Astrocyte (in vitro differentiated cells and primary cell): ENCODE measurements around the gene AGPAT3. TPM values are rescaled to one million over a fixed set of nuclear protein-coding genes. Genes with fewer than 3 reads are reported as not detected.
A peak's percentile ranks its signal among the peaks of the same experiment; 100 is the strongest.

Experiments used
- DNase-seq: peaks from one replicate; pipeline ENCODE4 v3.0.0-alpha.2; 2010; ENCODE audit warnings: low read depth
- FAIRE-seq: peaks from 2 replicates; lab custom pipeline; 2011; peaks lifted over from hg19 to GRCh38; lab: Jason Lieb, UNC
- H2AFZ ChIP-seq: 2 replicates; pipeline ENCODE4 v1.6.0; 2012; ENCODE audit warnings: low read depth, low read length, inconsistent platforms
- H3K27ac ChIP-seq: 2 replicates; pipeline ENCODE4 v1.5.1; 2011; ENCODE audit warnings: low read depth, low read length, inconsistent platforms
- H3K27me3 ChIP-seq: 2 replicates; pipeline ENCODE4 v1.6.0; 2011; ENCODE audit warnings: low read length, inconsistent platforms; ENCODE audit not compliant: insufficient read depth
- H3K36me3 ChIP-seq: 2 replicates; pipeline ENCODE4 v1.5.1; 2011; ENCODE audit warnings: low read length, inconsistent platforms; ENCODE audit not compliant: insufficient read depth
- H3K4me1 ChIP-seq: 2 replicates; pipeline ENCODE4 v1.5.1; 2011; ENCODE audit warnings: low read length, inconsistent platforms; ENCODE audit not compliant: insufficient read depth
- H3K4me2 ChIP-seq: 2 replicates; pipeline ENCODE4 v1.6.0; 2012; ENCODE audit warnings: low read length, inconsistent platforms
- H3K4me3 ChIP-seq: 2 replicates; pipeline ENCODE4 v1.5.1; 2011; ENCODE audit warnings: low read depth, mild to moderate bottlenecking, low read length, inconsistent platforms; ENCODE audit not compliant: insufficient read depth
- H3K79me2 ChIP-seq: 2 replicates; pipeline ENCODE4 v1.6.0; 2012; ENCODE audit warnings: mild to moderate bottlenecking, low read length, inconsistent platforms; ENCODE audit not compliant: insufficient read depth
- H3K9ac ChIP-seq: 2 replicates; pipeline ENCODE4 v1.6.0; 2012; ENCODE audit warnings: mild to moderate bottlenecking, low read length, inconsistent platforms
- H3K9me3 ChIP-seq: 2 replicates; pipeline ENCODE4 v1.5.1; 2012; ENCODE audit warnings: low read depth, mild to moderate bottlenecking, low read length, inconsistent platforms; ENCODE audit not compliant: insufficient read depth
- H4K20me1 ChIP-seq: 2 replicates; pipeline ENCODE4 v1.6.0; 2012; ENCODE audit warnings: low read length, inconsistent platforms; ENCODE audit not compliant: insufficient read depth
- H3K27ac Mint-ChIP-seq: one replicate; pipeline ENCODE4 v1.8.0; 2021; ENCODE audit warnings: mild to moderate bottlenecking, mixed read lengths; ENCODE audit not compliant: unreplicated experiment
- H3K27me3 Mint-ChIP-seq: one replicate; pipeline ENCODE4 v1.8.0; 2021; ENCODE audit warnings: low read depth, mixed read lengths; ENCODE audit not compliant: unreplicated experiment
- H3K36me3 Mint-ChIP-seq: one replicate; pipeline ENCODE4 v1.8.0; 2021; ENCODE audit warnings: low read depth, mixed read lengths; ENCODE audit not compliant: unreplicated experiment
- H3K4me1 Mint-ChIP-seq: one replicate; pipeline ENCODE4 v1.8.0; 2021; ENCODE audit warnings: low read depth, mixed read lengths; ENCODE audit not compliant: unreplicated experiment
- H3K4me3 Mint-ChIP-seq: one replicate; pipeline ENCODE4 v1.8.0; 2021; ENCODE audit warnings: mild to moderate bottlenecking, moderate library complexity, mixed read lengths; ENCODE audit not compliant: unreplicated experiment
- H3K9me3 Mint-ChIP-seq: one replicate; pipeline ENCODE4 v1.8.0; 2021; ENCODE audit warnings: mild to moderate bottlenecking, mixed read lengths; ENCODE audit not compliant: unreplicated experiment
- EZH2 ChIP-seq: IDR thresholded peaks from 2 replicates; pipeline ENCODE4 v1.6.1; 2012; ENCODE audit warnings: mild to moderate bottlenecking, low read length, inconsistent platforms; ENCODE audit not compliant: insufficient read depth
- total RNA-seq: library from RNA; stranded (reverse); gene quantifications from 2 replicates; pipeline ENCODE4 v1.2.1, GENCODE V29; 2021
- TF ChIP-seq, protein P1 (sequence below): IDR thresholded peaks from 2 replicates; pipeline ENCODE4 v1.5.1; 2011; ENCODE audit warnings: low read depth, mild to moderate bottlenecking, inconsistent platforms, low read length, moderate library complexity; ENCODE audit not compliant: insufficient read depth

The AGPAT3 gene
- total RNA-seq, 1 donor from 2014 or later = 34.7 TPM

DNA sequence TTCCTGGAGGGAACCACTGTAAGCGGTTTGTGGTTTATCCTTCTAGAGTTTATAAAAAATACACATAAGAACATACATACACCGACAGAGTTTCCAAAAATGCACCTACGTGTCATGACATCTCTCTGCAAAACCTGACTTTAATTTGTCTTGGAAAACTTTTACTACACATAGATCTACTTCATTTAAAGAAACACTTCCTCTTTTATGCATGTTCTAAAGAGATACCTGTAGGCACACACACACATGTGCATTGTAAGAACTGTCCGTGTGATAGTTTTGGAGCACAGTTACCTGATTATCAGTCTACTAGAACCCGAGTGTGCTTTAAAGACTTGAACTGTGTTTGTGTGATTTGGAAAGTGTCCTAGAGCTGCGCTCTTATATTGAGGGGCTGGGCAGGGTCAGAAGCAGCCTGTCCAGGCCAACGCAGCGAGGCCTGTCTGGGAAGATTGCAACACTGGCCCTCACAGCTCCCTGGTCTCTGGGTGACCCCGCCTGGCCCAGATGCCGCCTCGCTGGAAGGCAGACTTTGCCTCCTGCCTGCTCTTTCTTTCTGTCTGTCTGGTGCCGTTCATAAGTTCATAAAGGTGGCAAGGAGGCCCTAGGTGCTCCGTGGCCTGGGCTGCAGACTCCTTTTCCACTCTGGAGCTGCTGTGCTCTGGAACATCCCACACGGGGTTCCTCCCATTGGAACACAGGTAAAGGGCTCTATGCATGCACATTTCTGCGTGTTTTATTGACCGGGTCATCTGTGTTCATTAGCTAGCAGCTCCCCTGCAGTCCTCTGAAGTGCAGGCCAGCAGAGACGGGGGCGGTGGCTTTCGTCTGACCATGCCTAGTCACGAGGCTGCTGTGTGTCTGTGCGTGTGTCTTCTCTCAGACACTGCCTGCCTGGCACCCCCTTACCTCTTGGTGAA, 46.3 kb downstream of the AGPAT3 start:
- H3K36me3 Mint-ChIP-seq = peaks cover 5% of the 10 kb centered on the region
- FAIRE-seq = no peak
- H3K4me2 ChIP-seq = no peak overlapping the region
- H3K36me3 ChIP-seq = no peaks in the 10 kb centered on the region
- H3K27me3 ChIP-seq = no peaks in the 10 kb centered on the region
- no peak overlapping the region for H3K27ac ChIP-seq
- no peak overlapping the region for H3K27ac Mint-ChIP-seq
- no peak overlapping the region for H3K9ac ChIP-seq
- H3K4me1 Mint-ChIP-seq = peaks cover 22% of the 10 kb centered on the region
- no peaks in the 10 kb centered on the region for H3K27me3 Mint-ChIP-seq
- H3K9me3 Mint-ChIP-seq = no peaks in the 10 kb centered on the region
- peak; percentile 12 for DNase-seq
- H3K4me3 Mint-ChIP-seq = no peak overlapping the region
- H3K79me2 ChIP-seq = peaks cover 17% of the 10 kb centered on the region
- H3K4me1 ChIP-seq = peaks cover 3% of the 10 kb centered on the region
- H2AFZ ChIP-seq = no peak overlapping the region
- H3K9me3 ChIP-seq = no peaks in the 10 kb centered on the region
- no peak overlapping the region for H3K4me3 ChIP-seq
- no peak for TF ChIP-seq EZH2
- TF ChIP-seq, protein P1, sequence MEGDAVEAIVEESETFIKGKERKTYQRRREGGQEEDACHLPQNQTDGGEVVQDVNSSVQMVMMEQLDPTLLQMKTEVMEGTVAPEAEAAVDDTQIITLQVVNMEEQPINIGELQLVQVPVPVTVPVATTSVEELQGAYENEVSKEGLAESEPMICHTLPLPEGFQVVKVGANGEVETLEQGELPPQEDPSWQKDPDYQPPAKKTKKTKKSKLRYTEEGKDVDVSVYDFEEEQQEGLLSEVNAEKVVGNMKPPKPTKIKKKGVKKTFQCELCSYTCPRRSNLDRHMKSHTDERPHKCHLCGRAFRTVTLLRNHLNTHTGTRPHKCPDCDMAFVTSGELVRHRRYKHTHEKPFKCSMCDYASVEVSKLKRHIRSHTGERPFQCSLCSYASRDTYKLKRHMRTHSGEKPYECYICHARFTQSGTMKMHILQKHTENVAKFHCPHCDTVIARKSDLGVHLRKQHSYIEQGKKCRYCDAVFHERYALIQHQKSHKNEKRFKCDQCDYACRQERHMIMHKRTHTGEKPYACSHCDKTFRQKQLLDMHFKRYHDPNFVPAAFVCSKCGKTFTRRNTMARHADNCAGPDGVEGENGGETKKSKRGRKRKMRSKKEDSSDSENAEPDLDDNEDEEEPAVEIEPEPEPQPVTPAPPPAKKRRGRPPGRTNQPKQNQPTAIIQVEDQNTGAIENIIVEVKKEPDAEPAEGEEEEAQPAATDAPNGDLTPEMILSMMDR = no peak
- peaks cover 63% of the 10 kb centered on the region for H4K20me1 ChIP-seq

DNA sequence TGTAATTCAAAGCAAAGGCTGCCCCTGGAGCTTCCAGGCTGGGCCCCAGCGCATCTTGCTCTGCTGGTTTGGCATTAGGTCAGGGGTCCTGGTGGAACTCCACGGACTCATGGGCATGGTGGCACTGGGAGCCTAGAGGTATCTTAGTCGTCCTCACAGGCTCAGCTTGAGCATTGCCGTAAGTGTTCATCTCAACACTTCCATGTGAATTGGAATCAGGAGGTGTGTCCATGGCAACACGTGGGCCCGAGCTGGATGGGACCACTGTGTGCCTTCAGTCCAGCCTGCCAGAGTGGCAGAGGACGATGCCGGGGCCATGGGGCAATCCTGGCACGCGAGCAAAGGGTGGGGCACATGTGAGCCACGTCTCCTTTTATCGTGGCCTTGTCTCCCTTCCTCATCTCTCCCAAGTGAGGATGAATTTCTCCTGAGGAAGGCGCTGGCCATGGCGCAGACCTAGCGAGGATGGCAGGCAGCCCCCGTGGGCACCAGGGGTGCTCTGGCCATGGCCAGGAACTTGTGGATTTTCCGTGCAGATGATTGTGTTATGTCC, 47.0 kb downstream of the AGPAT3 start:
- no peaks in the 10 kb centered on the region for H3K27me3 Mint-ChIP-seq
- H4K20me1 ChIP-seq = peaks cover 67% of the 10 kb centered on the region

More for the DNA sequence above, 47.0 kb downstream of the AGPAT3 start:
- no peaks in the 10 kb centered on the region for H3K9me3 Mint-ChIP-seq
- Histone ChIP-seq H3K79me2 (peaks cover 22% of the 10 kb centered on the region), H3K4me2 (no peak overlapping the region), H3K4me3 (no peak overlapping the region), H3K9ac (no peak overlapping the region), H3K9me3 (no peaks in the 10 kb centered on the region), H3K27ac (no peak overlapping the region), H3K36me3 (no peaks in the 10 kb centered on the region), H3K27me3 (no peaks in the 10 kb centered on the region), H3K4me1 (peaks cover 3% of the 10 kb centered on the region), H2AFZ (no peak overlapping the region)
- DNase-seq (no peak), FAIRE-seq (no peak)
- H3K4me1 Mint-ChIP-seq = peaks cover 22% of the 10 kb centered on the region
- no peak overlapping the region for H3K27ac Mint-ChIP-seq
- peaks cover 5% of the 10 kb centered on the region for H3K36me3 Mint-ChIP-seq
- TF ChIP-seq, protein P1 = no peak
- no peak for TF ChIP-seq EZH2
- H3K4me3 Mint-ChIP-seq = no peak overlapping the region
